SU-DHL-6 (cell line): Measurements from ENCODE around the gene CD300H.

Experiments used
- H2AFZ ChIP-seq: fragments of 200-600 bp; sonication (generic); 2 replicates; pipeline ENCODE4 v1.6.1; 2014; ENCODE audit warnings: low read depth, mild to moderate bottlenecking, moderate library complexity, mixed read lengths, antibody characterized with exemption, low read length; ENCODE audit not compliant: severe bottlenecking
- H3F3A ChIP-seq: fragments of 200-600 bp; shearing (Covaris generic); 2 replicates; pipeline ENCODE4 v1.6.0; 2016; ENCODE audit warnings: antibody characterized with exemption, mild to moderate bottlenecking; ENCODE audit not compliant: insufficient read depth
- H3K27ac ChIP-seq: fragments of 200-600 bp; sonication (generic); 2 replicates; pipeline ENCODE4 v1.5.1; 2016; ENCODE audit warnings: low read depth, mild to moderate bottlenecking, low read length, moderate library complexity, mixed read lengths
- H3K27me3 ChIP-seq: fragments of 200-600 bp; sonication (generic), shearing (Covaris generic); 2 replicates; pipeline ENCODE4 v1.6.0; 2014; ENCODE audit warnings: mild to moderate bottlenecking, low read length
- H3K36me3 ChIP-seq: fragments of 200-600 bp; sonication (generic); 2 replicates; pipeline ENCODE4 v1.6.1; 2014; ENCODE audit warnings: mild to moderate bottlenecking, low read length, mixed read lengths
- H3K4me2 ChIP-seq: fragments of 300-600, 200-600 bp; shearing (Covaris generic), sonication (generic); 2 replicates; pipeline ENCODE4 v1.6.0; 2014; ENCODE audit warnings: low read length, low read depth, mild to moderate bottlenecking; ENCODE audit not compliant: poor library complexity, severe bottlenecking
- H3K4me3 ChIP-seq: fragments of 200-600 bp; sonication (generic); 2 replicates; pipeline ENCODE4 v1.5.1; 2014; ENCODE audit warnings: antibody characterized with exemption, low read length, mild to moderate bottlenecking, mixed read lengths; ENCODE audit not compliant: insufficient read depth, poor library complexity, severe bottlenecking
- H3K79me2 ChIP-seq: fragments of 200-600 bp; sonication (generic); 2 replicates; pipeline ENCODE4 v1.6.1; 2014; ENCODE audit warnings: mild to moderate bottlenecking, low read length, moderate library complexity; ENCODE audit not compliant: insufficient read depth
- H3K9ac ChIP-seq: fragments of 200-600 bp; sonication (generic); 2 replicates; pipeline ENCODE4 v1.7.0; 2014; ENCODE audit warnings: mild to moderate bottlenecking, low read length
- H3K9me2 ChIP-seq: fragments of 200-600 bp; sonication (generic); replicated peaks from 2 replicates; pipeline ENCODE4 v1.6.1; 2014; ENCODE audit warnings: low read length; ENCODE audit not compliant: insufficient read depth
- H3K9me3 ChIP-seq: fragments of 200-600 bp; sonication (generic); 2 replicates; pipeline ENCODE4 v1.6.1; 2014; ENCODE audit warnings: low read length, mixed read lengths; ENCODE audit not compliant: insufficient read depth
- H4K20me1 ChIP-seq: fragments of 200-600 bp; sonication (generic); 2 replicates; pipeline ENCODE4 v1.6.1; 2014; ENCODE audit warnings: low read depth, mild to moderate bottlenecking, antibody characterized with exemption, low read length, moderate library complexity, mixed read lengths
- CTCF ChIP-seq: fragments of 200-600 bp; sonication (generic); IDR thresholded peaks from one replicate; pipeline ENCODE4 v1.5.1; 2017; ENCODE audit warnings: antibody characterized with exemption, mild to moderate bottlenecking, low read length, moderate library complexity; ENCODE audit not compliant: insufficient read depth, poor library complexity, severe bottlenecking
- EZH2phosphoT487 ChIP-seq: fragments of 200-600 bp; sonication (generic), shearing (Covaris generic); conservative IDR thresholded peaks from 2 replicates; pipeline ENCODE4 v1.6.1; 2018; ENCODE audit warnings: mild to moderate bottlenecking, antibody characterized with exemption, low read length, moderate library complexity, mixed read lengths

Gene CD300H

DNA sequence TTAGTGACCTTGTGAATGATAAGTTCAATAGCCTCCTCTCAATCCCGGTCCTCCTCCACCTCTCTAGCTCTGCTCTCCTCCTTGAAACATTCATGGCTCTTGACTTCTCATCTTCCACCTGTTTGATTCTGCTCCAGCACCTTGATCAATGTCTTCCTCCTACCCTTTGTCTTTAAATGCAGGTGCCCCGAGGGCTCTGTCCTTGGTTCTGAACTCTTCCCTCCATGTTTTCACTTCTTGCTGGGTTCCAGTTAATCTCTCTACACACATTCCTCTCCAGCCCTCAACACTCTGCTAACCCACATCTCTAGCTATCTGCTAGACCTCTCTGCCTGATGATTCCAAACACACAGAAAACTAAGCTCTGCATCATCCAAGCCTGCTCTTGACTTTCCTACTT is 42.8 kb upstream of the CD300H start:
- H3K9me2 ChIP-seq = no peaks in the 10 kb centered on the region
- H3K9me3 ChIP-seq = no peaks in the 10 kb centered on the region
- H3K4me2 ChIP-seq = no peak overlapping the region
- H3K27ac ChIP-seq = no peak overlapping the region
- no peaks in the 10 kb centered on the region for H4K20me1 ChIP-seq
- no peak overlapping the region for H2AFZ ChIP-seq
- H3K79me2 ChIP-seq = no peaks in the 10 kb centered on the region
- no peaks in the 10 kb centered on the region for H3F3A ChIP-seq
- H3K36me3 ChIP-seq = no peaks in the 10 kb centered on the region
- no peaks in the 10 kb centered on the region for H3K27me3 ChIP-seq
- TF ChIP-seq EZH2phosphoT487 = no peak
- no peak for TF ChIP-seq CTCF
- H3K4me3 ChIP-seq = no peak overlapping the region
- H3K9ac ChIP-seq = no peak overlapping the region

- Histone ChIP-seq H3K9ac (no peak overlapping the region), H3K4me3 (no peak overlapping the region), H3K27me3 (no peaks in the 10 kb centered on the region), H3K9me2 (no peaks in the 10 kb centered on the region), H3K4me2 (no peak overlapping the region), H3F3A (no peaks in the 10 kb centered on the region), H2AFZ (no peak overlapping the region), H3K36me3 (no peaks in the 10 kb centered on the region), H3K79me2 (no peaks in the 10 kb centered on the region), H3K27ac (no peak overlapping the region), H4K20me1 (no peaks in the 10 kb centered on the region), H3K9me3 (no peaks in the 10 kb centered on the region)
- TF ChIP-seq EZH2phosphoT487 (no peak), CTCF (no peak)
Observed at GRCh38 chr17:74608511-74608910, 41.2 kb upstream of the CD300H start.

- TF ChIP-seq CTCF (no peak), EZH2phosphoT487 (no peak)
- Histone ChIP-seq H3K79me2 (no peaks in the 10 kb centered on the region), H3K9me3 (no peaks in the 10 kb centered on the region), H3K27ac (no peak overlapping the region), H2AFZ (no peak overlapping the region), H3F3A (no peaks in the 10 kb centered on the region), H3K27me3 (no peaks in the 10 kb centered on the region), H3K36me3 (no peaks in the 10 kb centered on the region), H3K9ac (no peak overlapping the region), H4K20me1 (no peaks in the 10 kb centered on the region), H3K4me3 (no peak overlapping the region), H3K4me2 (no peak overlapping the region), H3K9me2 (no peaks in the 10 kb centered on the region)
Observed at GRCh38 chr17:74607221-74607620, 39.9 kb upstream of the CD300H start.

DNA sequence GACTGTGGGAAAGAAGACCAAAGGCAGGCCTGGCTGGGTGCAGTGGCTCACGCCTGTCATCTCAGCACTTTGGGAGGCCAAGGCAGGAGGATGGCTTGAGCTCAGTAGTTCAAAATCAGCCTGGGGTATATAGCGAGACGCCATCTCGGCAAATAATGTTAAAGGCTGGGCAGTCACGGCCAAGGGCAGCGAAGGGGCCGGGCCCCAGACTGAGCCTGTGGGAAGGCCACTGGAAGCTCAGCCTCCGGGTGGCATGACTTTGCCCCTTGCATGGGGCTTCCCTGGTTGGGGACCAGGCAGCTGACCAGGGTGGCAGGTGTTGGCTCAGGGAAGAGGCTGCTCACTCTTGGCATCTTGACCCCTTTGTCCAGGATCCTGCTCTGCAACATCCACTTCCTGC is 38.7 kb upstream of the CD300H start:
- no peaks in the 10 kb centered on the region for H4K20me1 ChIP-seq
- H2AFZ ChIP-seq = no peak overlapping the region
- no peaks in the 10 kb centered on the region for H3K9me2 ChIP-seq
- no peaks in the 10 kb centered on the region for H3F3A ChIP-seq
- no peak overlapping the region for H3K27ac ChIP-seq
- H3K4me3 ChIP-seq = no peak overlapping the region
- no peak overlapping the region for H3K4me2 ChIP-seq
- TF ChIP-seq EZH2phosphoT487 (no peak), CTCF (no peak)
- H3K27me3 ChIP-seq = no peaks in the 10 kb centered on the region
- H3K9me3 ChIP-seq = no peaks in the 10 kb centered on the region
- no peaks in the 10 kb centered on the region for H3K79me2 ChIP-seq
- no peak overlapping the region for H3K9ac ChIP-seq
- H3K36me3 ChIP-seq = no peaks in the 10 kb centered on the region
